IPS DF 6.9 (cell line): ENCODE measurements around the gene SMIM35.

ENCODE experiments used
- DNase-seq: peaks from one replicate; pipeline ENCODE4 v3.0.0-alpha.2; 2013; ENCODE audit warnings: low read depth, low spot score
- H3K27ac ChIP-seq: one replicate; pipeline ENCODE4 v1.5.1; 2013; ENCODE audit warnings: low read length, control low read depth
- H3K27me3 ChIP-seq: 2 replicates; pipeline ENCODE4 v1.6.1; 2013; ENCODE audit warnings: mild to moderate bottlenecking, low read length; ENCODE audit not compliant: control insufficient read depth, insufficient read depth
- H3K36me3 ChIP-seq: 2 replicates; pipeline ENCODE4 v1.6.1; 2013; ENCODE audit warnings: low read length; ENCODE audit not compliant: control insufficient read depth, insufficient read depth
- H3K4me1 ChIP-seq: 2 replicates; pipeline ENCODE4 v1.6.1; 2013; ENCODE audit warnings: low read length; ENCODE audit not compliant: control insufficient read depth, insufficient read depth
- H3K4me3 ChIP-seq: 2 replicates; pipeline ENCODE4 v1.5.1; 2013; ENCODE audit warnings: mild to moderate bottlenecking, low read length
- H3K9me3 ChIP-seq: 2 replicates; pipeline ENCODE4 v1.6.1; 2013; ENCODE audit warnings: low read length, inconsistent platforms; ENCODE audit not compliant: control insufficient read depth, insufficient read depth
- WGBS: extraction: QIAGEN DNeasy Blood & Tissue Kit; methylation state at CpG from one replicate; pipeline ENCODE4 v1.1.7; 2013; ENCODE audit warnings: mixed read lengths, missing lambda C conversion rate; ENCODE audit not compliant: insufficient read length, insufficient coverage; 5-methylcytosine and 5-hydroxymethylcytosine counted together

The SMIM35 gene

DNA sequence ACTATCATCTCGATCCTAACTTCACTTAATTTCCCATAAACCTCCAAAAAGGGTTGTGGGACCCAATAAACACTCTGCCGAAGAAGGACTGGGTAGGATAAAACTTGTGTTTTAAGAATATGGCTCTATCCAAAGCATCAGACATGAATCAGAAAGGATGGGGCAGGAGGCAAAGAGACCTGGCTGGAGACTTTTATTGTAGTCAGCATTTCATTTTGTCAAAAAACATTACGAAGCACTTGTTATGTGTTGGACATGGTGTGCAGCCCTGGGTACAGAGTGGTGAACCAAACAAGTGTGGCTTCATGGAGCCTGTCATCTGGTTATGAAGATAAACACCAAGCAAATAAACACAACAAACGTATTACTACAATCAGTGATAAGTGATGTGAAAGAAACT lies 83.3 kb downstream of the SMIM35 start:
- 100% methylated on average over 1 of the region's 4 CpGs for WGBS
- DNase-seq, result no peak
- Histone ChIP-seq H3K27me3 (no peaks in the 10 kb centered on the region), H3K4me3 (no peak overlapping the region), H3K27ac (no peak overlapping the region), H3K9me3 (no peaks in the 10 kb centered on the region), H3K4me1 (0 out of 2 replicates have a peak, but pooled peaks cover 1% of the 10 kb centered on the region), H3K36me3 (no peaks in the 10 kb centered on the region)

DNA sequence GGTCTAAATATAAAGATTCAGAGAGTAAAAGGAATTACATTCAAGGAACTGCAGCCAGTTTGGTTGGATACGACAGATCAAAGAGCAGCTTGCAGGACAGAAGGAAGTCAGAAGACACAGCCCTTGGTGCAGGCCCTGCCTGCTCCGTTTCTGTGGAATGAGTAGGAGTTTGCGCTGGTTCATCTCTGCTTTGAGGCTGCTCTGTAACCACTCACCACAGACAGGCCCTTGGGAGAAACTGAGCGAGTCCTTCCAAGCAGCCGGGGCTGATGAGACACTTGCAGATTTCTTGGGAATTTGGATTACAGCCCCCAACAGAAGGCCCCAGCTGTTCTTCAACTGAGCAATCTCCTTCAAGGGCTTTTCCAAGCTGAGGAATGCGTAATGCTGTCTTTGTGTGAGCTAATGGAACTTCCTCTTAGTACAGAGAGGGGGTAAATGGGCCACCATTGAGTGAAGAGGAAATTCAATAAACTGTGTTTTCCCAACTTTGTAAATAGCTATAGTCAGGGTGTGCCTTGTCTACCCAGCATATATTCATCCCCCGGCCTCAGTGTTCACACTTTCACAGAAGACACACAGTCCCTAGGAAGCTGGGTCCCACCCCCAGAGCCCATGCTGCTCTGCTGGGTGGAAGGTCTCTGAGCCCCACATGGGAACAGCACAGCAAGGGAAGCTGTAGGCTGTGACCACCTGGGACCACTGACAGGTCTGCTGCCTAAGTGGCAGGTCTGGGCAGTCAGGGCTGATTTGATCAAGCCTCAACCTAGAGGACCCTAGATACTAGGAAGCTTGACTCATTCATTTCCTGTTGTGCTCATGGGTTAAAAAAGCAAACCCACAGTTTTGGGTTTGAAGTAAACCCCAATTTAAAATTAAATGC lies 84.0 kb downstream of the SMIM35 start:
- no CpG with 5 or more reads among the region's 7 CpGs for WGBS
- Histone ChIP-seq H3K27me3 (no peaks in the 10 kb centered on the region), H3K4me1 (0 out of 2 replicates have a peak, but pooled peaks cover 1% of the 10 kb centered on the region), H3K36me3 (no peaks in the 10 kb centered on the region), H3K9me3 (no peaks in the 10 kb centered on the region), H3K27ac (no peak overlapping the region), H3K4me3 (no peak overlapping the region)
- DNase-seq, result no peak

DNA sequence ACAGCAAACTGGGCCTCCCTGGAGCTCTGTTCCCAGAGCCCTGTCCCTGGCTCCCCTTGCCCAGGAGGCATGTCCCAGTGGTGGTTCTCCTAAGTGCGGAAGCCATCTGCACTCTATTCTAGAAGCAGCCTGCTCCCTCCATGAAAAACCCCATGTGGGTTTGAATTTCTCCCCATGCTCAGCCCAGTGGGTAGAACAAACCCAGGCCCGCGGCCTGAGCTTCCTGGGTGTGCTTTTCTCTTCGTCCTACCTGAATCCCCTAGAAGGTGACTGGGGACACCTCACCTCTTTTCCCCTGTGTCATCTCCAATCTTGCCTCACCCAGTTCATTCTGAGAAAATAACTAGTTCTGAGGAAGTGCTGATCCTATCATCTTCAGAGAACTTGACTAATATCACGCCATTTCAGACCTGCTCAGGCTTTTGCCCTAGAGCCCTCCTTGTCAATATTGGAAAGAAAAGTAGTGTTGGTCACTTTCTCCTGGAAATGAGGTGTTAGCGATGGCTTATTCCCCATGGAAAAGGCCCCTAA lies 84.7 kb downstream of the SMIM35 start:
- no peaks in the 10 kb centered on the region for H3K27me3 ChIP-seq
- no peaks in the 10 kb centered on the region for H3K9me3 ChIP-seq
- H3K36me3 ChIP-seq, result no peaks in the 10 kb centered on the region
- H3K27ac ChIP-seq, result no peak overlapping the region
- no peak for DNase-seq
- 0 out of 2 replicates have a peak, but pooled peaks cover 1% of the 10 kb centered on the region for H3K4me1 ChIP-seq
- WGBS, result no CpG with 5 or more reads among the region's 6 CpGs
- H3K4me3 ChIP-seq, result no peak overlapping the region

DNA sequence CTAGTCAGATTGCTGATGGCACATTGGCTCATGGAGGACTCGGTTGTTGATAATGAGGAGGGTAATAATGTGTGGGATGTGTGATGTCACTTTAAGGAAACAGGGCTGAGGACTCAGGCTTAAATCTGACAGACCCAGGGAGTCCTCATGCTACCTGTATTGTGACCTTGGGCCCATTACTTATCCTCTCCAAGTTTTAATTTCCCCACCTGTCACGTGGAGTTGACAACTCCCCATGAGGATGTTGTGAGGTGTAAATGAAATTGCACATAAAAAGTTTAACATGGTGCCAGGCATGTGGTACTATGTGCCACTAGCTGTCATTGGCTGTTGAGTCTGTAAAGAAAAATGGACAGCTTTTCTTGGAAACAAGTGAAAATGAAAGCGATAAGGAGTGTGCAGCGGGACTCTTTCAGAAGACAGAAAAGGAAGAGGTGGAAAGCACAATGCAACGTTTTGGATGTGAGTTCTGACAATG lies 85.2 kb downstream of the SMIM35 start:
- no peaks in the 10 kb centered on the region for H3K36me3 ChIP-seq
- H3K4me1 ChIP-seq, result 0 out of 2 replicates have a peak, but pooled peaks cover 1% of the 10 kb centered on the region
- H3K4me3 ChIP-seq, result no peak overlapping the region
- WGBS, result no CpG with 5 or more reads among the region's 5 CpGs
- DNase-seq, result no peak
- no peak overlapping the region for H3K27ac ChIP-seq
- no peaks in the 10 kb centered on the region for H3K27me3 ChIP-seq
- H3K9me3 ChIP-seq, result no peaks in the 10 kb centered on the region

DNA sequence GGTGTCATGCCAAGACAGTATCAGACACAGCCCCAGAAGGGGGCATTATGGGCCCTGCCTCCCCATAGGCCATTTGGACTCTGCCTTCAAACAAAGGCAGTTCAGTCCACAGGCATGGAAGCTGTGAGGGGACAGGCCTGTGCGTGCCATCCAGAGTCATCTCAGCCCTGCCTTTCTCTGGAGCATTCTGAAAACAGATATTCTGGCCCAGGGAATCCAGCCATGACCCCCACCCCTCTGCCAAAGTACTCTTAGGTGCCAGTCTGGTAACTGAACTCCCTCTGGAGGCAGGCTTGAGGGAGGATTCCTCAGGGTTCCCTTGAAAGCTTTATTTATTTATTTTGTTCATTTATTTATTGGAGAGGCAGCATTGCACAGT lies 85.9 kb downstream of the SMIM35 start:
- no peaks in the 10 kb centered on the region for H3K27me3 ChIP-seq
- DNase-seq, result no peak
- H3K9me3 ChIP-seq, result no peaks in the 10 kb centered on the region
- H3K27ac ChIP-seq, result no peak overlapping the region
- no peaks in the 10 kb centered on the region for H3K36me3 ChIP-seq
- WGBS, result no CpG with 5 or more reads among the region's 1 CpG
- 0 out of 2 replicates have a peak, but pooled peaks cover 1% of the 10 kb centered on the region for H3K4me1 ChIP-seq
- no peak overlapping the region for H3K4me3 ChIP-seq

DNA sequence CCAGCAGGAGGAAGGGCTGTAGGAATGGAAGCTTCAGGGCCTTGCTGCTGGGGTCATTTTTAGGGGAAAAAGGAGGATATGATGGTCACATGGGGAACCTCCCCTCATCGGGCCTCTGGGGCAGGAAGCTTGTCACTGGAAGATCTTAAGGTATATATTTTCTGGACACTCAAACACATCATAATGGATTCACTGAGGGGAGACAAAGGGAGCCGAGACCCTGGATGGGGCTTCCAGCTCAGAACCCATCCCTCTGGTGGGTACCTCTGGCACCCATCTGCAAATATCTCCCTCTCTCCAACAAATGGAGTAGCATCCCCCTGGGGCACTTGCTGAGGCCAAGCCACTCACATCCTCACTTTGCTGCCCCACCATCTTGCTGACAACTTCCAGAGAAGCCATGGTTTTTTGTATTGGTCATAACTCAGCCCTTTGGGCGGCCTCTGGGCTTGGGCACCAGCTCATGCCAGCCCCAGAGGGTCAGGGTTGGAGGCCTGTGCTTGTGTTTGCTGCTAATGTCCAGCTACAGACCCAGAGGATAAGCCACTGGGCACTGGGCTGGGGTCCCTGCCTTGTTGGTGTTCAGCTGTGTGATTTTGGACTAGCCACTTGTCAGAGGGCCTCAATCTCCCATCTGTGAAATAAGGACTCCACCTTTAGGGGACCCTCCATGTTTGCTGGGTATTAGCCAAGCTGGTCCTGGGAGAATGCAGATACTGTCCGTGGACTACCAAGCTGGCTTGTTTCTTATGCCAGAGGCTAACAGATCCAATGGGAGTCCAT lies 86.5 kb downstream of the SMIM35 start:
- Histone ChIP-seq H3K9me3 (no peaks in the 10 kb centered on the region), H3K4me3 (no peak overlapping the region), H3K36me3 (no peaks in the 10 kb centered on the region), H3K27me3 (no peaks in the 10 kb centered on the region), H3K27ac (no peak overlapping the region), H3K4me1 (0 out of 2 replicates have a peak, but pooled peaks cover 1% of the 10 kb centered on the region)
- DNase-seq, result no peak
- WGBS, result no CpG with 5 or more reads among the region's 4 CpGs

DNA sequence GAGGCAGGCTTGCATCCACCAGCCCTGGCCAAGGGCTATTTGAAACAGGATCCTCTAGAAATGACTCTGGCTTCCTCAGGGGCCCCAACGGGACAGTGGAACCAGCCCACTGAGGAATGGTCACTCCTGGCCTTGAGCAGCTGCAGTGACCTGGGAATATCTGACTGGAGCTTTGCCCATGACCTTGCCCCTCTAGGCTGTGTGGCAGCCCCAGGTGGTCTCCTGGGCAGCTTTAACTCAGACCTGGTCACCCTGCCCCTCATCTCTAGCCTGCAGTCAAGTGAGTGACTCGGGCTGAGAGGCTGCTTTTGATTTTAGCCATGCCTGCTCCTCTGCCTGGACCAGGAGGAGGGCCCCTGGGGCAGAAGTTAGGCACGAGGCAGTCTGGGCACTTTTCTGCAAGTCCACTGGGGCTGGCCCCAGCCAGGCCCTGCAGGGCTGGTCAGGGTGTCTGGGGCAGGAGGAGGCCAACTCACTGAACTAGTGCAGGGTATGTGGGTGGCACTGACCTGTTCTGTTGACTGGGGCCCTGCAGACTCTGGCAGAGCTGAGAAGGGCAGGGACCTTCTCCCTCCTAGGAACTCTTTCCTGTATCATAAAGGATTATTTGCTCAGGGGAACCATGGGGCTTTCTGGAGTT lies 87.3 kb downstream of the SMIM35 start:
- no peak for DNase-seq
- no peak overlapping the region for H3K4me3 ChIP-seq
- no peaks in the 10 kb centered on the region for H3K36me3 ChIP-seq
- H3K9me3 ChIP-seq, result no peaks in the 10 kb centered on the region
- no peak overlapping the region for H3K27ac ChIP-seq
- no CpG with 5 or more reads among the region's 3 CpGs for WGBS
- H3K27me3 ChIP-seq, result no peaks in the 10 kb centered on the region
- 0 out of 2 replicates have a peak, but pooled peaks cover 1% of the 10 kb centered on the region for H3K4me1 ChIP-seq

DNA sequence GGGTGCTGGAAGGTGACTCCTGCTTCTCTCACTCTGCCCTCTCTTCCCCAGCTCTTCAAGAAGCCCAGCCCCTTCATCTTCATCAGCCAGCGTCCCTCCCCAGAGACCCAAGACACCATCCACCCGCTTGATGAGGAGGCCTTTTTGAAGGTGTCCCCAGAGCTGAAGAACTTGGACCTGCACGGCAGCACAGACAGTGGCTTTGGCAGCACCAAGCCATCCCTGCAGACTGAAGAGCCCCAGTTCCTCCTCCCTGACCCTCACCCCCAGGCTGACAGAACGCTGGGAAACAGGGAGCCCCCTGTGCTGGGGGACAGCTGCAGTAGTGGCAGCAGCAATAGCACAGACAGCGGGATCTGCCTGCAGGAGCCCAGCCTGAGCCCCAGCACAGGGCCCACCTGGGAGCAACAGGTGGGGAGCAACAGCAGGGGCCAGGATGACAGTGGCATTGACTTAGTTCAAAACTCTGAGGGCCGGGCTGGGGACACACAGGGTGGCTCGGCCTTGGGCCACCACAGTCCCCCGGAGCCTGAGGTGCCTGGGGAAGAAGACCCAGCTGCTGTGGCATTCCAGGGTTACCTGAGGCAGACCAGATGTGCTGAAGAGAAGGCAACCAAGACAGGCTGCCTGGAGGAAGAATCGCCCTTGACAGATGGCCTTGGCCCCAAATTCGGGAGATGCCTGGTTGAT lies 88.0 kb downstream of the SMIM35 start:
- Histone ChIP-seq H3K9me3 (no peaks in the 10 kb centered on the region), H3K4me1 (0 out of 2 replicates have a peak, but pooled peaks cover 1% of the 10 kb centered on the region), H3K27me3 (no peaks in the 10 kb centered on the region), H3K4me3 (no peak overlapping the region), H3K36me3 (no peaks in the 10 kb centered on the region), H3K27ac (no peak overlapping the region)
- DNase-seq, result no peak
- WGBS, result no CpG with 5 or more reads among the region's 10 CpGs

DNA sequence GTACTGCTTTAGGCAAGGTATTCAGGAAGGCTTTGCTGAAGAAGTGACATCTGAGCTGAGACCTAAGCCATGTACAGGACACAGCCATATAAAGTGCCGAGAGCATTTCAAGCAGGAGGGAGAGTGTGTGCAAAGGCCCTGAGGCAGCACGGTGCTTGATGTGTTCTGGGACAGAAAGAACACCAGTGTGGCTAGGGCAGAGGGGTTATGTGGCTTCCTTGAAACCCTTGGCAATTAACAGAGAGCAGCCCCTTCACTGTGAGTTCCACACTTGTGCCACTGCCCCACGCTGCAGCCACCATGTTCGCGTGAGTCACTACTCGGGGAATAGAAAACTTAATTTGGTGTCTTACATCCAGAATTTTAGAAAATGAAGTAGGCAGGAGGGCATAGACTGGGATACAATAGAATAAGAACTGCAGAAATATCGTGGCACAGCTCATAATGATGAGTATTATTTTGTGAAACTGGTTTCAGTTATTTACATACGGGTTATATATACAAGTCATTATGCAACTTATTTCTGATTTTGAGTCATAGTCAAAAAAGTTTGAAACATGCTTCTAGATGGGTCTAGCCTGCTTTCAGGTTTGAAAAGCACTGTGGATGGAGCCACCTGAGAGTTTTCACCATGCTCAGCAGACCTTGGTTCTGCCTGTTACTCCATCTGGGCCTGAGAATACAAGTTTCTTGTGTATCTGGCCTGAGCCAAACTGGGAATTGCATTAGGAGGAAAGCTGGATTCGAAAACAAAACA lies 88.8 kb downstream of the SMIM35 start:
- 0 out of 2 replicates have a peak, but pooled peaks cover 1% of the 10 kb centered on the region for H3K4me1 ChIP-seq
- no peaks in the 10 kb centered on the region for H3K27me3 ChIP-seq
- H3K9me3 ChIP-seq, result no peaks in the 10 kb centered on the region
- no peak for DNase-seq
- H3K36me3 ChIP-seq, result no peaks in the 10 kb centered on the region
- no peak overlapping the region for H3K4me3 ChIP-seq
- H3K27ac ChIP-seq, result no peak overlapping the region
- no CpG with 5 or more reads among the region's 9 CpGs for WGBS
